Mucosa of rectum (tissue), 2 donors: Measurements from ENCODE around the gene HIVEP1.

Experiments
- H3K27ac ChIP-seq, 2 donors: one replicate each; pipeline ENCODE4 v1.7.0; 2013; ENCODE audit warnings: inconsistent platforms in 2 of 2, low read depth in 2 of 2, low read length in 2 of 2
- H3K27me3 ChIP-seq, 2 donors: one replicate each; pipeline ENCODE4 v1.7.0; 2013; ENCODE audit warnings: low read length in 2 of 2; ENCODE audit not compliant: control insufficient read depth in 2 of 2, insufficient read depth in 2 of 2
- H3K36me3 ChIP-seq, 2 donors: one replicate each; pipeline ENCODE4 v1.7.0; 2013; ENCODE audit warnings: low read length in 2 of 2; ENCODE audit not compliant: control insufficient read depth in 2 of 2, insufficient read depth in 2 of 2
- H3K4me1 ChIP-seq, 2 donors: one replicate each; pipeline ENCODE4 v1.7.0; 2013; ENCODE audit warnings: low read length in 2 of 2, mild to moderate bottlenecking in 1 of 2; ENCODE audit not compliant: control insufficient read depth in 2 of 2, insufficient read depth in 2 of 2
- H3K4me3 ChIP-seq, 2 donors: one replicate each; pipeline ENCODE4 v1.7.0; 2013; ENCODE audit warnings: low read length in 2 of 2
- H3K9ac ChIP-seq, 2 donors: one replicate each; pipeline ENCODE4 v1.7.0; 2013; ENCODE audit warnings: low read length in 2 of 2, low read depth in 1 of 2, mild to moderate bottlenecking in 1 of 2
- H3K9me3 ChIP-seq, 2 donors: one replicate each; pipeline ENCODE4 v1.7.0; 2013; ENCODE audit warnings: low read length in 2 of 2; ENCODE audit not compliant: control insufficient read depth in 2 of 2
- donor health status: healthy.
- donor health status: Normal muscosa, but diverticular disease.

Gene HIVEP1

DNA sequence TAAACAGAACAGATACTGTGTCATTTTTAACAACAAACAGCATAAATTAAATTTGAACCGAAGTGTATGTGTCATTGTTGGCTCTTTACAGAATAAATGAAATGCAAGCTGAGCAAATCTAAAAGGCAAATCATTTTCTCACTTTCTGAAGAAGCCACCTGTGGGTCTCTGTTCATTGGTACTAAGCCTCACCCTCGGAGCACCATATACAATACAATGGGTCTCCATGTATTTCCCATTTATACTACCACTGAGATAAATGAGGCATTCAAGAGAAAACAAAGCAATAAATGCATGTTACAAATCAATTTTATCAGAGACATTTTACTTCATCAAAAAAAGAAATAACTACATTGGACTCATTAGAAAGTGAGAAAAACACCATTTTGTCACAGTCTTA lies 38.9 kb upstream of the HIVEP1 start:
- Histone ChIP-seq H3K27me3 (no peaks in the 10 kb centered on the region), H3K9me3 (no peaks in the 10 kb centered on the region), H3K27ac (no peak overlapping the region), H3K9ac (no peak overlapping the region), H3K36me3 (no peaks in the 10 kb centered on the region), H3K4me1 (peaks cover 0 to 3% of the 10 kb centered on the region in 2 donors), H3K4me3 (no peak overlapping the region)

DNA sequence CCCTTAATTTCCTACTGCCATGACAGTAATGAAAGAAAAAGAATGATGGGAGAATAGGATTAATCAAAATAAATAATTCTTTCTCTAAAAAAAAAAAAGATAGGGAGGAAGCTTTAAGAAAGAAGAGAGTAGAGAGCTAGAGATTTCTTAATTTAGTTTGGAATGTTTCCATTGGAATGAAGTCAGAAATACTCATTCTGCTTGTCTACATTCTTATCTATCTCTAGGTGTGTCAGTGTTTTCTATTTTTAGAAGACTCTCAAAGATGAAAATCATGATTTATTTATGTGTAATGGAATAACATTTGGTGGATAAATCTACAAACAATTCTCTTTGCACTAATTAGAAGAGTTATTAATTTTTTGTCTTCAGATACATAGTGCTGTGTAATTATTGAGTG lies 38.0 kb upstream of the HIVEP1 start:
- no peak overlapping the region for H3K4me3 ChIP-seq
- peaks cover 0 to 3% of the 10 kb centered on the region in 2 donors for H3K4me1 ChIP-seq
- no peak overlapping the region for H3K9ac ChIP-seq
- no peaks in the 10 kb centered on the region for H3K27me3 ChIP-seq
- H3K9me3 ChIP-seq = no peaks in the 10 kb centered on the region
- H3K36me3 ChIP-seq = no peaks in the 10 kb centered on the region
- no peak overlapping the region for H3K27ac ChIP-seq

DNA sequence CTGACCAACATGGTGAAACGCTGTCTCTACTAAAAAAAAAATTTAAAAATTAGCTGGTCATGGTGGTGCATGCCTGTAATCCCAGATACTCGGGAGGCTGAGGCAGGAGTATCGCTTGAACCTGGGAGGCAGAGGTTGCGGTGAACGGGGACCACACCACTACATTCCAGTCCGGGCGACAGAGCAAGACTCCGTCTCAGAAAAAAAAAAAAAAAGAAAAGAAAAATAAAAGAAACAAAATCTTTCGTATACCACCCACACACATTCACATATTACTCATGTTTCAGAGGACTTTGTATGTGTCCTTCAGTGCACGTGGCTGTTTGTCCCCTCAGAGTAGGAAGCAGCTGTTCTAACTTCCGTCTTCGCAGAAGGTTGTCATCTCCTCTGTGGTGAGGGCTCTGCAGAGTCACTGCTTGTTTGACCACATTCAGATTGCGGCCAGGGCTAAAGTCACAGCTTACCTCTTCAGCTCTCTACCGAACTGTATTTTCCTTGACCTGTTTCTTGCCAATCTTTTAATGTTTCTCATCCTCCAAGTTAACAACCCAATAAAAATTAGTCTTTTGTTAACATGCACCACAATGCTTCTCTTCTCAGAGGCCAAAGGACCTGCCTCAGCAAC lies 36.6 kb upstream of the HIVEP1 start:
- no peaks in the 10 kb centered on the region for H3K36me3 ChIP-seq
- no peaks in the 10 kb centered on the region for H3K9me3 ChIP-seq
- H3K27ac ChIP-seq = no peak overlapping the region
- H3K4me1 ChIP-seq = peaks cover 0 to 3% of the 10 kb centered on the region in 2 donors
- no peak overlapping the region for H3K9ac ChIP-seq
- no peak overlapping the region for H3K4me3 ChIP-seq
- no peaks in the 10 kb centered on the region for H3K27me3 ChIP-seq

GRCh38 chr6:11976489-11976888 lies 35.6 kb upstream of the HIVEP1 start:
- Histone ChIP-seq H3K9ac (no peak overlapping the region), H3K4me1 (peaks cover 0 to 3% of the 10 kb centered on the region in 2 donors), H3K27ac (no peak overlapping the region), H3K4me3 (no peak overlapping the region), H3K9me3 (no peaks in the 10 kb centered on the region), H3K36me3 (no peaks in the 10 kb centered on the region), H3K27me3 (no peaks in the 10 kb centered on the region)

GRCh38 chr6:11977193-11977592 lies 34.9 kb upstream of the HIVEP1 start:
- Histone ChIP-seq H3K27me3 (no peaks in the 10 kb centered on the region), H3K27ac (no peak overlapping the region), H3K36me3 (no peaks in the 10 kb centered on the region), H3K4me3 (no peak overlapping the region), H3K9ac (no peak overlapping the region), H3K4me1 (peaks cover 0 to 3% of the 10 kb centered on the region in 2 donors), H3K9me3 (no peaks in the 10 kb centered on the region)

DNA sequence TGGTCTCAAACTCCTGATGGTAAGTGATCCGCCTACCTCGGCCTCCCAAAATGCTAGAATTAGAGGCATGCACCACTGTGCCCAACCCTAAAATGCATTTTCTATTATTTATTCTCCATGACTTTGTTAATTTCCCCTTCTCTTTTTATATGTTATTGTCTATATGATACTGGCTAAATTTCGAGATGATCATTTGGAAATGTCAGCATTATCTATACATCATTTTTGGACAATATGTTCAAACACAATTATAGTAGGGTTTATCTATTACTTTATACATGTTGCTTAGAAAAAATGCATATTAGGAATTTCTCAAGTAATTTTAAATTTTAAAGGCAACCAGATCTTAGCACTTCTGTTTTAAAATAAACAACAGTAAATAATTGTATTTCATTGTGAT lies 34.4 kb upstream of the HIVEP1 start:
- peaks cover 0 to 3% of the 10 kb centered on the region in 2 donors for H3K4me1 ChIP-seq

GRCh38 chr6:11978169-11978987 lies 33.7 kb upstream of the HIVEP1 start:
- no peaks in the 10 kb centered on the region for H3K36me3 ChIP-seq
- H3K4me3 ChIP-seq = no peak overlapping the region
- no peak overlapping the region for H3K9ac ChIP-seq
- H3K27me3 ChIP-seq = no peaks in the 10 kb centered on the region
- H3K27ac ChIP-seq = no peak overlapping the region
- H3K4me1 ChIP-seq = peaks cover 0 to 3% of the 10 kb centered on the region in 2 donors
- H3K9me3 ChIP-seq = no peaks in the 10 kb centered on the region

More for the DNA sequence above, 34.4 kb upstream of the HIVEP1 start:
- H3K27me3 ChIP-seq = no peaks in the 10 kb centered on the region
- H3K27ac ChIP-seq = no peak overlapping the region
- H3K4me3 ChIP-seq = no peak overlapping the region
- no peaks in the 10 kb centered on the region for H3K36me3 ChIP-seq
- no peaks in the 10 kb centered on the region for H3K9me3 ChIP-seq
- H3K9ac ChIP-seq = no peak overlapping the region

DNA sequence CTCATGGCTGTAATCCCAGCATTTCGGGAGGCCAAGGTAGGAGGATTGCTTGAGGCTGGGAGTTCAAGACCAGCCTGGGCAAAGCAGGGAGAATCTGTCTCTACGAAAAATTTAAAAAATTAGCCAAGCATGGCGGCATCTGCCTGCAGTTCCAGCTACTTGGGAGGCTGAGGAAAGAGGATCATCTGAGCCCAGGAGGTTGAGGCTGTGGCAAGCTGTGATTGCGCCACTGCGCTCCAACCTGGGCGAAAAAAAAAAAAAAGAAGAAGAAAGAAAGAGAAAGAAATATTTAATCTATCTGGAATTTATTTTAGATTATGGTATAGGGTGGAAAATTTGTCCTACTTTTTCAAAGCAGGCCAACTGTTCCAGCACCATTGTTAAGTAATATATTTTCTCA lies 32.2 kb upstream of the HIVEP1 start:
- Histone ChIP-seq H3K27ac (no peak overlapping the region), H3K4me3 (no peak overlapping the region), H3K9me3 (no peaks in the 10 kb centered on the region), H3K27me3 (no peaks in the 10 kb centered on the region), H3K9ac (no peak overlapping the region), H3K36me3 (no peaks in the 10 kb centered on the region), H3K4me1 (peaks cover 0 to 3% of the 10 kb centered on the region in 2 donors)

GRCh38 chr6:11983306-11983705 lies 28.8 kb upstream of the HIVEP1 start:
- Histone ChIP-seq H3K9me3 (no peaks in the 10 kb centered on the region), H3K27ac (no peak overlapping the region), H3K27me3 (no peaks in the 10 kb centered on the region), H3K4me3 (no peak overlapping the region), H3K4me1 (no peaks in the 10 kb centered on the region), H3K36me3 (no peaks in the 10 kb centered on the region), H3K9ac (no peak overlapping the region)

- Histone ChIP-seq H3K36me3 (no peaks in the 10 kb centered on the region), H3K4me1 (no peaks in the 10 kb centered on the region), H3K27me3 (no peaks in the 10 kb centered on the region)
These were observed 24.7 kb upstream of the HIVEP1 start for GRCh38 chr6:11987386-11987785.

More at GRCh38 chr6:11987386-11987785, 24.7 kb upstream of the HIVEP1 start:
- H3K9me3 ChIP-seq = no peaks in the 10 kb centered on the region
- no peak overlapping the region for H3K9ac ChIP-seq
- no peak overlapping the region for H3K4me3 ChIP-seq
- no peak overlapping the region for H3K27ac ChIP-seq
